Endothelial cell of coronary artery (primary cell): ENCODE measurements around the gene TRMT1. TPM values are rescaled to one million over a fixed set of nuclear protein-coding genes. Genes with fewer than 3 reads are reported as not detected.

Experiments used
- total RNA-seq: library from RNA; depleted of rRNA; stranded (reverse); fragments of >200 nt; gene quantifications from 2 replicates; pipeline ENCODE4 v1.2.3, GENCODE V29; 2014

The TRMT1 gene
- total RNA-seq: 33.3 and 38.7 TPM in 2 replicates

DNA sequence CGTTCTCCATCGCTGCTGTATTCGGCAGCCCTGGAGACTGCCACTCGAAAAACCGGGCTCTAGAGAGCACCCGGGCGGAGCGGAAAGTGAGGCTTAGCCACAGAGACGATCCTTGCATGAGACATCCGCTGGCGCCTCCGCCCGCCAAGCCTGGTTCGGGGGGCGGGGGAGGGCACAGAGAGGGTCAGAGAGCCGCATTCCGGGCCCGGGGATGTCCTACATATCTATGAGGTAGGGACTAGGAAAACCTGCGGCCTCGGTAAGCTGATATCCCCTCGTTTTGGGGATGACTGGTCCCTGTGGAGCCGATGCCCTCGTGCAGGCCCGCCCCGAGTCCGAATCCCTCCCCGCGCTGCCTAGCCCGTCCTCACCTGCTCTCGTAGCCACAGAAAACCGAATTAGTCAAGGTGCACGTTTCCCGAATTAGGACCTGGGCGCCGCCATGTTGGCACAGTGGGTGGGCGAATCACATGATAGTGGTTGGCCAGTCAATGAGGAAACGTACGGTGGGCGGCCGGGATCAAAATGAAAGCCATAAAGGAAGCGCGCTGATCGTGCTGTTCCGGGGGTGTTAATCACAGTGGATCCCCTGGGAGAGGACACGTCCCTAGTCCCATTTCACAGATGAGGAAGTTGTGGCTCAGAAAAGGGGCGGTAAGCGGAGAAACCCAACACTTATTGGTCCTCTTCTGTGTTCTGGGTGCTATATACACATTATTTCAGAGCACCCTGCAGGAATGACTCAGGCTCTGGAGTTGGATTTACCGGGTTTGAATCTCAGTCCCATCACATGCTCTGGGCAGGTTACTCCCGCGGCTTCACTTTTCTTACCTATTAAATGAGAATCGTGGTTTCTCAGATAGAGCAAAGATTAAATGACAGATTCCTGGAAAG is at the start of gene TRMT1:
TRMT1 (minus strand) TSS at position 459 of the 894 bp plus-strand sequence; CDS start at position 118, 341 bp downstream.

DNA sequence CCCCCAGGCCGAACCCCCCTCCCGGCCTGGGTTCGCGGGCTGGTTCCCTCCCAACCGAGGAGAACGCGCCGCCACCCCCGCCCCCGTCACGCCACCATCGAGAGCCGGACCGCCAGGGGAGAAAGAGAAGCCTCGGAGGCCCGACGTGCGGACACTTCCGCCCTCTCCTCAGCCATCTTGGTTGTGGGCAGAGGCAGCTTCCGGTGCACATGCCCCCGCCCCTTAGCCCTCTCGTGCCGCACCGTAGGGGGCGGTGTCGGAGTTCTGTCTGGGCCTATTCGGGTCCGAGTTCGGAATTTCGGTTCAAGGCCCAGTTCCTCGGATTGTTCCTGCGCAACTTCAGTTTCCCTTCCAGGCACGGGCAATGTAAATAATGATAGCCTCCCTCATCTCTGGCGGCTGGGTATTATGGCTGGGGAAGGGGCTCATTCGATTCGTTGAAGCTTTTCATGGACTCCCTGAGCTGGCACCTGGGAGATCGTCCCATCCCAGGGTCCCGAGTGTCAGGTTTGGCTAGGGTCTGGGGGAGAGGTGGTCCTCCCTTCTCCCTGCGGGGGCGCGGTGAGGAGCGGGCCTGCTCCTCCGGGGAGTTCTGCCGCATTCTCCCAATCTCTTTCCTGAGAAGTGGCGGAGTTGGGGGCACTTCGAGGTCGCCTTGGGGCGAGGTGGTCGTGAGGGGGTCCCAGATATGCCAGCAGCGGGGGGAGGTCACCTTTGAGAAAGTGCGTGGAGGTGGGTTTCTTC is 33.8 kb upstream of the TRMT1 start, which contains the start of the genes IER2 and STX10:
IER2 (plus strand) TSS at position 225 of the 744 bp plus-strand sequence. CDS start 2,776 bp downstream, outside the sequence.
STX10 (minus strand) TSS at position 189 of the 744 bp plus-strand sequence. CDS start 202 bp downstream, outside the sequence.

DNA sequence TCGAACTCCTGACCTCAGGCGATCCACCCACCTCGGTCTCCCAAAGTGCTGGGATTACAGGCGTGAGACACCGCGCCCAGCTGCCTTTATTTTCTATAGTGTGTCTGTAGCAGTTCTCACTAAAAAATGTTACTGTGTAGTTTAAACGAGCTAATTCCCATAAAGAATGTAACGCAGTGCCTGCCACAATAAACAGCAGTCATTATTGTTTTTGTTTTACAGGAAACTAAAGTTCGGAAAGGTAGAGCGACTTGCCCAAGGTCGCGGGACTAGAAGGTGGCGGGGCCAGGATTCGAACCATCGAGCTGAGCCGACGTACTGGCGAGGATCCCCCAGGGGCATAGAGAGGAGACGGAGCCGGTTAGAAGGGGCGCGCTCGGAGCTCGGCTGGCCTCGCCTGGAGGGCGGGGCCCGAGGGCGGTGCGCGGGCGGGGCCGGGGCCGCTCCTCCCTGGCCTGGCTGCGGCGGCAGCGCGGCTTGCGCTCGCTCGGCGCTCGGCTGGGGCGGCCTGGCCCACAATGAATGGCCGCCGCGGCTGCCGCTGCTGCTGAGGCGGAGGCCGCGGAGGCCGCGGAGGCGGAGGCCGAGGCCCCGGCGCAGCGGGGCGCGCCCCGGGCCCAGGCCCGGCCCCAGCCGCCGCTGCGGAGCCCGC is 1.4 kb upstream of the TRMT1 start, which contains the start of gene NACC1:
NACC1 (plus strand) TSS at position 493 of the 652 bp plus-strand sequence. CDS start 16,944 bp downstream, outside the sequence.

DNA sequence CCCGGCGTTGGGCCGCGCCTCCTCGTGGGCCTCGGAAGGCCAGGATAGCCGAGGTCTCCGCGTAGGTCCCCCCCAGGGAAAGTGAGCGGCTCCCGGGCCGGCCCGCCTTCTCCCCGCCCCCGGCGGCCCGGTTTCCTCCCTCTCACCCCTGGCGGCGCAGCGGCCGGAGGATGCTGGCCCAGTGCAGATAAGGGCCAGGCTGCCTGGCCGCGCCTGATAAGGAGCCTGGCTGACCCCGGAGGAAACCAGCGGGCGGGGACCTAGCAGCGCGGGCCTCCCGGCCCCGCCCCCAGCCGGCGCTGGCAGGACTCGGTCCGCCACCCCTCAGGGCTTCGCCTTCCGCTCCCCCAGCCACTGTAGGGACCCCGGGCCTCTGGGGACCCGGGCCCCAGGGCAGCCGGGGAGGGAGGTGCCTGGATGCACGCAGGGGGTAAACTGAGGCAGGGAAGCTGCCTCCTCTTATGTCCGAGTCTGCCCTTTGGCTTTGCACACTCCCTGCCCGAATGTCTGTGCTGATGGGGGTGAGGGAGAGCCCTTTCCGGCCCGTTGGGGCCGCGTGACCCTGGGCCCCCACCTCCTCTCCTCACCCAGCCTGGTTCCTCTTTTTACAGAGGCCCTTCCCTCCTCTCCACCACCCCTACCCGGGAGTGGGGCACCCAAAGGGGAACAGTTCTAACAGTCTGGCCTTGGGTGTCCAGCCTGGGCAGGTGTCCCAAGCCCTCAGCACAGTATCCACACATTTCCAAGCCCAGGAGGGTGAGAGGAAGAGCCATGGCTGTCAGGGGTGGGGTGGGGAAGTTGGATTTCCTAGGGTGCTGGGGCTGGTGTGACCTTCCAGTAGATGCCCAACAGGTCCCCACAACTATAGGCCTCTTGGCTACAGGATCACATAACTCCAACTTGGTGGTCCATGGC is 13.6 kb downstream of the TRMT1 start, which contains the start of gene LYL1:
LYL1 (minus strand) TSS at position 193 of the 915 bp plus-strand sequence. CDS start 1,687 bp downstream, outside the sequence.

Other genes starting within 250 kb of the TRMT1 start
- gene DNASE2, start 235.3 kb downstream of the TRMT1 start, total RNA-seq: 11.1 and 18.9 TPM in 2 replicates
- not detected in 2 replicates for gene KLF1, start 229.5 kb downstream of the TRMT1 start, total RNA-seq
- gene GCDH, start 225.6 kb downstream of the TRMT1 start, total RNA-seq: 16.5 and 22.1 TPM in 2 replicates
- gene SYCE2, start 197.4 kb downstream of the TRMT1 start, total RNA-seq: 0.09 TPM in 1 of 2 replicates, not detected in the other
- 54.9 and 57.3 TPM in 2 replicates for gene FARSA, start 183.0 kb downstream of the TRMT1 start, total RNA-seq
- 1,479 and 1,611 TPM in 2 replicates for gene CALR, start 178.1 kb downstream of the TRMT1 start, total RNA-seq
- 59.1 and 98.8 TPM in 2 replicates for gene RAD23A, start 170.9 kb downstream of the TRMT1 start, total RNA-seq
- 31.3 and 32.6 TPM in 2 replicates for gene GADD45GIP1, start 159.5 kb downstream of the TRMT1 start, total RNA-seq
- gene DAND5, start 147.2 kb downstream of the TRMT1 start, total RNA-seq: 0.09 TPM in 1 of 2 replicates, not detected in the other
- gene NFIX, start 121.3 kb downstream of the TRMT1 start, total RNA-seq: 8.1 and 21.8 TPM in 2 replicates
- 48.0 and 58.7 TPM in 2 replicates for gene LYL1, start 13.9 kb downstream of the TRMT1 start, total RNA-seq
- gene NACC1, start 1.5 kb upstream of the TRMT1 start, total RNA-seq: 53.1 and 55.5 TPM in 2 replicates
- 69.3 and 76.5 TPM in 2 replicates for gene STX10, start 33.6 kb upstream of the TRMT1 start, total RNA-seq
- gene IER2, start 33.7 kb upstream of the TRMT1 start, total RNA-seq: 21.3 and 21.8 TPM in 2 replicates